Thymus (tissue), 11 donors: ENCODE data around the gene CFAP20DC. TPM values are rescaled to one million over a fixed set of nuclear protein-coding genes. Genes with fewer than 3 reads are reported as not detected.
"Not testable (repeated sequence)": the region's sequence is repeated elsewhere in the genome, so short reads cannot be mapped to it uniquely, and the experiment has no call there.

Source experiments
- DNase-seq, 9 donors: peaks; one replicate each; pipeline ENCODE4 v3.0.0-alpha.2; 2013; ENCODE audit warnings: low spot score in 9 of 9, low read depth in 6 of 9, missing footprints in 1 of 9
- H3K27ac ChIP-seq, 2 donors: one replicate each; pipeline ENCODE4 v1.5.1; 2013; ENCODE audit warnings: control low read depth in 1 of 2, low read depth in 1 of 2, low read length in 1 of 2, mild to moderate bottlenecking in 1 of 2, moderate library complexity in 1 of 2
- H3K27me3 ChIP-seq, 2 donors: one replicate each; pipeline ENCODE4 v1.5.1; 2013; ENCODE audit warnings: low read length in 1 of 2; ENCODE audit not compliant: control insufficient read depth in 2 of 2, insufficient read depth in 1 of 2
- H3K36me3 ChIP-seq, 2 donors: one replicate each; pipeline ENCODE4 v1.5.1; 2013; ENCODE audit warnings: low read length in 1 of 2, mild to moderate bottlenecking in 1 of 2, moderate library complexity in 1 of 2; ENCODE audit not compliant: control insufficient read depth in 2 of 2, insufficient read depth in 2 of 2
- H3K4me1 ChIP-seq, 2 donors: one replicate each; pipeline ENCODE4 v1.5.1; 2013; ENCODE audit warnings: low read length in 2 of 2; ENCODE audit not compliant: control insufficient read depth in 2 of 2, insufficient read depth in 2 of 2
- H3K4me3 ChIP-seq, 2 donors: one replicate each; pipeline ENCODE4 v1.5.1; 2013; ENCODE audit warnings: low read length in 2 of 2, control low read depth in 1 of 2, mild to moderate bottlenecking in 1 of 2
- H3K9me3 ChIP-seq, 2 donors: one replicate each; pipeline ENCODE4 v1.5.1; 2013; ENCODE audit warnings: low read length in 1 of 2, mild to moderate bottlenecking in 1 of 2; ENCODE audit not compliant: control insufficient read depth in 2 of 2, insufficient read depth in 1 of 2
- WGBS: extraction: QIAGEN DNeasy Blood & Tissue Kit; methylation state at CpG from one replicate; pipeline ENCODE4 v1.1.7; 2013; 5-methylcytosine and 5-hydroxymethylcytosine counted together
- polyA plus RNA-seq: library from polyadenylated mRNA; stranded (reverse); fragments of 200-250 nt; gene quantifications from one replicate; pipeline ENCODE4 v1.2.3, GENCODE V29; 2013
- total RNA-seq: library from RNA; stranded (reverse); fragments of 120-200 nt; gene quantifications from one replicate; pipeline ENCODE4 v1.2.4, GENCODE V29; 2013
- donor health status: healthy.

The CFAP20DC gene
- total and polyA plus RNA-seq, 2 donors: 1.0 to 1.6 TPM

GRCh38 chr3:58835086-58835485 is 214.7 kb downstream of the CFAP20DC start:
- no peak for DNase-seq
- Histone ChIP-seq H3K4me1 (no peaks in the 10 kb centered on the region), H3K36me3 (no peaks in the 10 kb centered on the region), H3K27ac (no peak overlapping the region), H3K4me3 (no peak overlapping the region), H3K27me3 (no peaks in the 10 kb centered on the region), H3K9me3 (no peaks in the 10 kb centered on the region)
- 97% methylated on average over 3 of the region's 3 CpGs for WGBS

GRCh38 chr3:58833491-58833890 is 216.3 kb downstream of the CFAP20DC start:
- no peak for DNase-seq
- 29% methylated on average over 1 of the region's 1 CpG for WGBS
- no peaks in the 10 kb centered on the region for H3K27me3 ChIP-seq
- no peaks in the 10 kb centered on the region for H3K36me3 ChIP-seq
- H3K4me3 ChIP-seq: no peak overlapping the region
- no peaks in the 10 kb centered on the region for H3K4me1 ChIP-seq
- no peak overlapping the region for H3K27ac ChIP-seq
- no peaks in the 10 kb centered on the region for H3K9me3 ChIP-seq

GRCh38 chr3:58829321-58830000 is 220.4 kb downstream of the CFAP20DC start:
- H3K9me3 ChIP-seq: no peaks in the 10 kb centered on the region
- no peak overlapping the region for H3K4me3 ChIP-seq
- H3K36me3 ChIP-seq: no peaks in the 10 kb centered on the region
- H3K27ac ChIP-seq: no peak overlapping the region
- no peak for DNase-seq
- 94% methylated on average over 4 of the region's 4 CpGs for WGBS
- H3K27me3 ChIP-seq: no peaks in the 10 kb centered on the region
- no peaks in the 10 kb centered on the region for H3K4me1 ChIP-seq

- H3K4me3 ChIP-seq: no peak overlapping the region
- H3K9me3 ChIP-seq: no peaks in the 10 kb centered on the region
- H3K27me3 ChIP-seq: no peaks in the 10 kb centered on the region
- no peaks in the 10 kb centered on the region for H3K4me1 ChIP-seq
- WGBS: 95% methylated on average over 1 of the region's 1 CpG
- no peaks in the 10 kb centered on the region for H3K36me3 ChIP-seq
- H3K27ac ChIP-seq: no peak overlapping the region
- no peak for DNase-seq
Measured at GRCh38 chr3:58824777-58825176, 225.0 kb downstream of the CFAP20DC start.

GRCh38 chr3:58824285-58824684 is 225.5 kb downstream of the CFAP20DC start:
- H3K4me1 ChIP-seq: no peaks in the 10 kb centered on the region

GRCh38 chr3:58806551-58807244 is 243.1 kb downstream of the CFAP20DC start:
- not testable (repeated sequence) for H3K36me3 ChIP-seq, H3K27me3 ChIP-seq, DNase-seq, H3K27ac ChIP-seq, H3K9me3 ChIP-seq, H3K4me1 ChIP-seq, H3K4me3 ChIP-seq
- 97% methylated on average over 26 of the region's 26 CpGs for whole genome bisulfite sequencing

More at GRCh38 chr3:58824285-58824684, 225.5 kb downstream of the CFAP20DC start:
- Histone ChIP-seq H3K4me3 (no peak overlapping the region), H3K27ac (no peak overlapping the region), H3K9me3 (no peaks in the 10 kb centered on the region), H3K36me3 (no peaks in the 10 kb centered on the region), H3K27me3 (no peaks in the 10 kb centered on the region)
- WGBS: 35% methylated on average over 7 of the region's 7 CpGs
- DNase-seq: peak in 3 of 9 donors; percentile 5 to 19 (median 9)

- H3K36me3 ChIP-seq: no peaks in the 10 kb centered on the region
- H3K4me3 ChIP-seq: no peak overlapping the region
- H3K4me1 ChIP-seq: no peaks in the 10 kb centered on the region
- no peak overlapping the region for H3K27ac ChIP-seq
- no peak for DNase-seq
- H3K9me3 ChIP-seq: no peaks in the 10 kb centered on the region
- WGBS: 93% methylated on average over 2 of the region's 2 CpGs
- H3K27me3 ChIP-seq: no peaks in the 10 kb centered on the region
Measured at GRCh38 chr3:58804914-58805313, 244.9 kb downstream of the CFAP20DC start.

- Histone ChIP-seq H3K4me1 (no peaks in the 10 kb centered on the region), H3K9me3 (no peaks in the 10 kb centered on the region), H3K27me3 (no peaks in the 10 kb centered on the region), H3K4me3 (no peak overlapping the region), H3K27ac (no peak overlapping the region), H3K36me3 (no peaks in the 10 kb centered on the region)
- no peak for DNase-seq
- WGBS: 92% methylated on average over 6 of the region's 6 CpGs
Measured at GRCh38 chr3:58801541-58801940, 248.3 kb downstream of the CFAP20DC start.

- H3K27me3 ChIP-seq: no peaks in the 10 kb centered on the region
- no peaks in the 10 kb centered on the region for H3K9me3 ChIP-seq
- H3K4me3 ChIP-seq: no peak overlapping the region
- no peak overlapping the region for H3K27ac ChIP-seq
- WGBS: 48% methylated on average over 3 of the region's 3 CpGs
- no peaks in the 10 kb centered on the region for H3K4me1 ChIP-seq
- no peaks in the 10 kb centered on the region for H3K36me3 ChIP-seq
- no peak for DNase-seq
Measured at GRCh38 chr3:58800940-58801339, 248.9 kb downstream of the CFAP20DC start.
